ENCODE data around the gene RBM17.
"Not testable (repeated sequence)": the region's sequence is repeated elsewhere in the genome, so short reads cannot be mapped to it uniquely, and the experiment has no call there.

Gene RBM17

DNA sequence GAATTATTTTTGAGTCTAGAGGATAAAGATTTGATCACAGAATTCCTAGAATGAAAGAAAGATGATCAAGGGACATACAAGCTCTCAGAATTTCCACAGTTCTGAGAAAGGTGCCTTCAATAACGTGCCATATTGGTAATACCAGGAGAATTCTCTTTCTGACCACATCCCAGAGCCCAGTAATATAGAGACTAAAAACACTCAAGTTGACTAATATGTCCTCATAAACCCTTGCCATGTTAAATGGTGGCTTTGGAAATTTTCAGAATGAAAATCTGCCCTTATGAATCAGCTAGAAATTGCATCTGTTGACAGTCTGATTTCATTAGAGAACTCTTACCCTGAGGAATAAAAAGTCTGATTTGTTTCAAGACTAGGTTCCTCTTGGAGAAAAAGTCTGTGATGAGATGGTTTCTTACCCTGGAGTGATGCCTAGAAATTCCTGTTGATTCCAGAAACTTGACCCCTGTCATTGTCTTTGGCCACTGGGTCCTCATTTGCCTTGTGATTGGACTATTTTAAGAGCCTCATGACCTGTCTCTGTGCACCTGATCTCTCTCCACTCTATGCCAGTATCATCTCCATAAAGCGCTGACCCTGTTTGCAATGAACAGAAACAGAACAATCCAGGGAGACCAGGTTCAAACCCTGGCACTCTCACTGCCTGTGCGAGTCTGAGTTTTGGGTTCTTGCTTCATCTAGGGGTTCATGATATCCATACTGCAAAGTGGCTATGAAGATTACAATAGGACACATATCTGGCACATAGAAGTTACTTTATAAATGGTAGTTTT lies 30.0 kb upstream of the RBM17 start:
- no peak for TF ChIP-seq CTCF (conservative IDR thresholded peaks at IDR 0.05)
- no peak overlapping the region for H3K27ac ChIP-seq

GRCh38 chr10:6059506-6059905 lies 29.3 kb upstream of the RBM17 start:
- no peak overlapping the region for H3K27ac ChIP-seq
- no peak for TF ChIP-seq CTCF (conservative IDR thresholded peaks at IDR 0.05)

GRCh38 chr10:6061056-6061455 lies 27.8 kb upstream of the RBM17 start:
- H3K27ac ChIP-seq = no peak overlapping the region
- no peak for TF ChIP-seq CTCF (conservative IDR thresholded peaks at IDR 0.05)

DNA sequence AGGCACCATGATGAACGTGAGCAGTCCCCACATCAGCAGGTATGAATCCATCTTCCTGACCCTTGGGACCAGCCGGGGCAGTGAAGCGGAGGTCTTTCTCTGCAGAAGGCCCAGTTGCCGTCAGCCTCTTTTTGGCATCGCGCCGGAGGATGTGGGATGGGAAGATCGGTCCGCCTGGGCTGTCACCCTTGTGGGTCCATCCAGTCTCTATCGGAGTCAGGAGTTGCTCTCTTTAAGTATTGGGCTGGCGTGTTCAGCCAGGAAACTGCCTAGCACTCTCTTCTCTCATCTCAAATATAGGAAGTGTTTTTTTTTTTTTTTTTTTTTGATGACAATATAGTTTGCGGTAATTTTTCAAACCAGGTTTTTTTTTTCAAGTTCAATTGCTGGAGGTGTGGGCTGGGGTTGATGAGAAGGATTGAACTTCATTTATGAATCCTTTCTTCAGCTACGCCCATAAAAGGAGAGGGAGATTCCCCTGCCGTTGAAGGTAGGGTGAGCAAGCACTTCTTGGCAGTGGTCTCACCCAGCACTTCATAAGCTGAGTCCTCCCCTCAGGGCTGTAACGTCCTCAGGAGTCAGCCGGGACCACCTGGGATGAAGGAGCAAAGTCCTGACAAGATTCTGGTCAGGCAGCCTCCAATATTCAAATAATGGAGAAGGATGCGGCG lies 26.6 kb upstream of the RBM17 start, which contains the start of gene IL2RA:
Gene IL2RA, minus strand, starts transcription at position 267 of the 671 bp plus-strand sequence. Its CDS starts 216 bp downstream, at position 51.
- no peak within 1 kb of the TSS for H3K27ac ChIP-seq

DNA sequence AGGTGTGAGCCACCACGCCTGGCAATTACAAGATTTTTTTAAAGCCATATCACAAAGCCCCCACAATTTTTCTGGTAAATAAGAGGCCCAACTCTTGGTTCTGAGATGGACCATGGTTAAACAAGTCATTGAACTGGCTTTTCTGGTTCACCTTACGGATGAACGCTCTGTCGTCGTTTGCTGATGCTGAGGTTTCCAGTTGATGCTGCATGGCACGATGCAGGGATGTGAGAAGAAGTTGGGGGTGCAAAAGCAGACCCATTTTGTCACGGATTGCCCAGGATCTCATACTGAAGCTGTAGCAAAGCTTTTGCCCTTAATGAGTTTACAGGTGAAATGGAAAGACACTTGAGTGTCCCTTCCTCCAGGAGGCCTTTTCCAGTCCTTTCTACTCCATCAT lies 24.7 kb upstream of the RBM17 start:
- no peak for TF ChIP-seq CTCF (conservative IDR thresholded peaks at IDR 0.05)
- H3K27ac ChIP-seq = no peak overlapping the region

More for the DNA sequence above, 26.6 kb upstream of the RBM17 start, which contains the start of gene IL2RA:
- TF ChIP-seq CTCF (conservative IDR thresholded peaks at IDR 0.05) = no peak

GRCh38 chr10:6064726-6065125 lies 24.1 kb upstream of the RBM17 start:
- not testable (repeated sequence) for H3K27ac ChIP-seq

DNA sequence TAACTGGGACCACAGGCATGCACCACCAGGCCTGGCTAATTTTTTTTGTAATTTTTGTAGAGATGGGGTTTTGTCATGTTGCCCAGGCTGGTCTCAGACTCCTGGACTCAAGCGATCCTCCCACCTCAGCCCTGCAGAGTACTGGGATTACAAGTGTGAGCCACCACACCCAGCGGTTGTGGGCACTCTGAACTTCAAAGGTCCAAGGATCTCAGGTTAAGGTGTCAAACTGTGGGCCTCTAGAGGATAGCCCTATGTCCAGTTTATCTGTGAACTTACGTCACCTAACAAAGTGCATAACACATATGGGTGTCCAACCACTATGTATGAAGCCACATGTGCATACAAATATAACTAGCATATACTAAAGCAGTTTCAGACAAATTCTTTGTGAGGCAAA lies 23.4 kb upstream of the RBM17 start:
- no peak for TF ChIP-seq CTCF (conservative IDR thresholded peaks at IDR 0.05)
- no peak overlapping the region for H3K27ac ChIP-seq

DNA sequence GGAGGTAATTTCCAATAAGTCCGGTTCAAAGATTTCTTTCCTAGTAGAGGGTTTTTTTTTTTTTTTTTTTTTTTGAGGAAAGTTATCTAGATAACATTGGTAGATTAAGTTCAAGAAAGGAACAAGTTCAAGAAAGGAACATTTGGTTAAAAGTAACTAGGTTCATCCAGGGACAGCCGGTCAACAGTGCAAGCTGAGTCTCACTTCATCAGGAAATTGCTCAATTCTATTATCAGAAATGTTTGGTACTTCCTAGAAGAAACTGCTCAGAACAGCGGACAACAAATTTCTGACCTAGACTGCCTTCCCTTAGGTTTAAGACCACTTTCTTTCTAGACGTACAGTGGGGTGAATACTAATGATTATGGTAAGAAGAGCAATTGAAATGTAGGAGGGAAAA lies 23.0 kb upstream of the RBM17 start:
- no peak overlapping the region for H3K27ac ChIP-seq
- TF ChIP-seq CTCF (conservative IDR thresholded peaks at IDR 0.05) = no peak
